ENCODE measurements around the gene HPCAL4.

GRCh38 chr1:39647247-39647646, 44.0 kb downstream of the HPCAL4 start:
- TF ChIP-seq CTCF (tag by site-specific recombination; IDR thresholded peaks at IDR 0.05) (no peak), ZNF776 (tag by site-specific recombination; IDR thresholded peaks at IDR 0.05; ENCODE audit: borderline replicate concordance) (no peak)

All from HEK293 (cell line).